Activated T-cell treated with anti-CD3 and anti-CD28 coated beads, Interleukin-2, amount 50 U/mL, for 24 hours (primary cell): ENCODE measurements around the gene CNTNAP2.
"Not testable (repeated sequence)": the region's sequence is repeated elsewhere in the genome, so short reads cannot be mapped to it uniquely, and the experiment has no call there.

ENCODE experiments used
- DNase-seq: peaks from one replicate; pipeline ENCODE4 v3.0.0-alpha.2; 2020
- H3K27ac Mint-ChIP-seq: 2 replicates; pipeline ENCODE4 v1.8.0; 2020; ENCODE audit warnings: mild to moderate bottlenecking, mixed read lengths
- H3K27me3 Mint-ChIP-seq: 2 replicates; pipeline ENCODE4 v1.8.0; 2020; ENCODE audit warnings: mixed read lengths
- H3K36me3 Mint-ChIP-seq: 2 replicates; pipeline ENCODE4 v1.8.0; 2020; ENCODE audit warnings: low read depth, mixed read lengths
- H3K4me1 Mint-ChIP-seq: 2 replicates; pipeline ENCODE4 v1.8.0; 2020; ENCODE audit warnings: low read depth, mixed read lengths
- H3K4me3 Mint-ChIP-seq: 2 replicates; pipeline ENCODE4 v1.8.0; 2020; ENCODE audit warnings: mild to moderate bottlenecking, moderate library complexity, mixed read lengths
- H3K9me3 Mint-ChIP-seq: 2 replicates; pipeline ENCODE4 v1.8.0; 2020; ENCODE audit warnings: mixed read lengths

The CNTNAP2 gene

DNA sequence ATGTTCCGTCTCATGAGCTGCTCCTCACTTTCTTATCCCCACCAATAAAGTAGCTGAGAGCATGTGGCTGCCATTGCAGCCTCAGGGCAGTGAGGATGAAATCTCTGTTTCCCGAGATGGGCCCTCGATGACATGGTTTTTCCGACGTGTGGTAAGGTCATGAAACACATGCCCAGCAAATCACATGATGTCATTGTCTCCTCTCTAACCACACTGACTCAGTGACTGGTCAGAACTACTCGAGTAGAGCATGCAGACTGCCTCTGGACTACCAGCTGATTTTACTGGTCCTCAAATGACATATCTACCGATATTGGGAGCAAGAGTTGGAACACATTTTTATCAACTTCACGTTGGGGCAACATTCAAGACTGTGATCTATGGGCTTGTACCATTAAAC is 786.1 kb downstream of the CNTNAP2 start:
- no peak for DNase-seq
- no peak overlapping the region for H3K27ac Mint-ChIP-seq
- no peaks in the 10 kb centered on the region for H3K27me3 Mint-ChIP-seq
- H3K9me3 Mint-ChIP-seq: peaks cover 4% of the 10 kb centered on the region
- no peaks in the 10 kb centered on the region for H3K4me1 Mint-ChIP-seq
- no peak overlapping the region for H3K4me3 Mint-ChIP-seq
- no peaks in the 10 kb centered on the region for H3K36me3 Mint-ChIP-seq

DNA sequence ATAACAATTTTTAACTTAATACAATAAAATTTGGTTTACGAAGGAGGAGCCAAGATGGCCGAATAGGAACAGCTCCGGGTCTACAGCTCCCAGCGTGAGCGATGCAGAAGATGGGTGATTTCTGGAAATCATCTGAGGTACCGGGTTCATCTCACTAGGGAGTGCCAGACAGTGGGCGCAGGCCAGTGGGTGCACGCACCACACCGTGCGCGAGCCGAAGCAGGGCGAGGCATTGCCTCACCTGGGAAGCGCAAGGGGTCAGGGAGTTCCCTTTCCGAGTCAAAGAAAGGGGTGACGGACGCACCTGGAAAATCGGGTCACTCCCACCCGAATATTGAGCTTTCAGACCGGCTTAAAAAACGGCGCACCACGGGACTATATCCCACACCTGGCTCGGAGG is 789.1 kb downstream of the CNTNAP2 start:
- H3K4me3 Mint-ChIP-seq, DNase-seq, H3K27ac Mint-ChIP-seq, H3K27me3 Mint-ChIP-seq, H3K9me3 Mint-ChIP-seq, H3K4me1 Mint-ChIP-seq, H3K36me3 Mint-ChIP-seq: not testable (repeated sequence)

DNA sequence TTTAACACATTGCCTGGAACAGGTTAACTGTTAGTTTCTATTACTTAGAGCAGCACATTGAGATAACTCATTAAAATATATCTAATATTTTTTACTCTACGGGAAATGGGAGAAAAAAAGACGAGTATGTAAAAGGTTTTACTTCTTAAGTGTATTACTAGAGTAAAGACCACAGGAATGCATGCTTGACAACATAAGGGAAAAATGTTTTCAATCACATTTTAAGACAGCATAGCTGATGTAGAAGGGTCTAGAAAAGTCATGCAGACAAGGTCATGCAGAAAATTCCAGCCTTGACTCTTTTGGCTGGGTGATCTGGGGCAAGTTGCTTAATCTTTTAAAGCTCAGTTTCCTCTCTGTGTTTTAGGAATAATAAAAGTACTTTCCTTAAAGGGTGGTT is 806.2 kb downstream of the CNTNAP2 start:
- Mint-ChIP-seq H3K9me3 (peaks cover 10% of the 10 kb centered on the region), H3K36me3 (no peaks in the 10 kb centered on the region), H3K4me1 (no peaks in the 10 kb centered on the region), H3K27ac (no peak overlapping the region), H3K4me3 (no peak overlapping the region), H3K27me3 (no peaks in the 10 kb centered on the region)
- DNase-seq: no peak

DNA sequence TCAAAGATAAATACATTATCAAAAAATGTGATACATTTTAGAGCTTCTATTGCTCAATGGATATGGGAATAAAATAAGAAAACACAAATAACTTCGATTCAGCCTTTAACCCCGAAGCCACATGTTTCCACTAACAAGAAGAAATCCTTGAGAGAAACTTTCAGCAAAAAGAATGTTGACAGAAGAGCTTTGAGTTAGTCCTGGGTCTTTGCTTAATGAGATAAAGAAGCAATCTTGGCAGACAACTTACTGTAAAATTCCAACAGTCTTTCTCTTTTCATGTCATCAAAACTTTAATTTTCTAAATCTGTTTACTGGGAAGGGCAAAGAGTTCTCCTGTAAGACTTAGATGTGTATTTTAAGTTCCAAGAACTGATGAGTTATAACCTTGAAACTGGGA is 810.2 kb downstream of the CNTNAP2 start:
- no peak for DNase-seq
- Mint-ChIP-seq H3K9me3 (peaks cover 4% of the 10 kb centered on the region), H3K4me3 (no peak overlapping the region), H3K27me3 (no peaks in the 10 kb centered on the region), H3K27ac (no peak overlapping the region), H3K4me1 (no peaks in the 10 kb centered on the region), H3K36me3 (no peaks in the 10 kb centered on the region)

DNA sequence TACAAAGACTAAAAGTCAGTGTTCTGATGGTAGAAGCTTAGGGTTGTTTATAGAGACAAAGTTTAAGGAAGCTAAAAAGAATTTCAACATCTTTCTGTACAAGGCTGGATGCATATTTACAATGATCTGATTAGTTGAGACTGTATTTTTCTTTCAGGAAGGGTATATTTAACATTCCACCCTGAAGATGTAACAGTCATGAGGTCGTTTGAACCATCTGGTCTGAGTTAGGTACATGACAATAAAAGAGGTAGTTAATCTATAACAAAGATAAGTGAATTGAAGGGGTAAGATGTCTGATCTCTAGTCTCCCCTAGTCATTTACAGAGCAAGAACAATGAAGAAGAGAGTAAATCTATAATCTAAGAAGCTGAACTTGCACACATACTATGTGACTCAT is 821.2 kb downstream of the CNTNAP2 start:
- H3K4me1 Mint-ChIP-seq: no peaks in the 10 kb centered on the region
- DNase-seq: no peak
- no peak overlapping the region for H3K27ac Mint-ChIP-seq
- peaks cover 22% of the 10 kb centered on the region for H3K9me3 Mint-ChIP-seq
- H3K27me3 Mint-ChIP-seq: no peaks in the 10 kb centered on the region
- H3K36me3 Mint-ChIP-seq: no peaks in the 10 kb centered on the region
- no peak overlapping the region for H3K4me3 Mint-ChIP-seq

DNA sequence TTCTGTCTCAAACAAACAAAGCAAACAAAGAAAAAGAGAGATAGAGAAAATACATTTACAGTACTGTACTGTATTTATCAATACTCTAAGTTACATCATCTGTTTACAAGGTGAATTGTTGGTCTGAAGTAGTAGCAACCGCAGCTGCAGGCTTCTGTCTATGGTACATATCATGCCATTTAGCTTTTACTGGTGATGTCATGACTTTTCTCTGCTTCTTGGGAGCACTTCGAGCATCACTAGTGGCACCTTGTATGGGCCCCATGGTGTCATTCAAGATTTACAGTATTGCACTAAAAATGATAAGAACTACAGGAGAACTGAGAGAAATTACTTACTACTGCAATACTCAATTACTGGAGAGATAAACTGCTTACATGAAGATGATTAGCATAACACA is 826.9 kb downstream of the CNTNAP2 start:
- Mint-ChIP-seq H3K27me3 (no peaks in the 10 kb centered on the region), H3K4me3 (no peak overlapping the region)

DNA sequence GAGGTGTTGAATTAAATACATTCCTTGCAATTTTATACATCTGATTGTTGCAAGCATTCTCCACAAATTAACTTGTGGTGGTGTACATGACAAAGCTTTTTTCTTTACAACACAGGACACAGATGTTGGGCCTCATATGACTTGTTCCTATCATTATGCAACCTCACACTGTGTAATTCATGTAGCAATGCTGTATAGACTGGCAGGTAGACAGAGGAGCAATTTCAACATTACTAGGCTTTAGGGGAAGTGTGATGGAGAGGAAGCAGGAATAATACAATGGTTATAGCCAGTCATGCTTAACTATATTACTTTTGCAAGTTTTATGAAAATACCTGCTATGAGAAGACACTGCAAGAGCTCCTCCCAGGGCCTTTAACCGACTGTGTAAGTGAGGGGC is 832.1 kb downstream of the CNTNAP2 start:
- H3K9me3 Mint-ChIP-seq: peaks cover 5% of the 10 kb centered on the region
- H3K4me1 Mint-ChIP-seq: no peaks in the 10 kb centered on the region
- H3K27ac Mint-ChIP-seq: no peak overlapping the region
- no peak for DNase-seq
- H3K27me3 Mint-ChIP-seq: no peaks in the 10 kb centered on the region
- no peak overlapping the region for H3K4me3 Mint-ChIP-seq
- H3K36me3 Mint-ChIP-seq: no peaks in the 10 kb centered on the region

More for the DNA sequence above, 826.9 kb downstream of the CNTNAP2 start:
- no peak for DNase-seq
- Mint-ChIP-seq H3K27ac (no peak overlapping the region), H3K4me1 (no peaks in the 10 kb centered on the region), H3K36me3 (no peaks in the 10 kb centered on the region), H3K9me3 (peaks cover 9% of the 10 kb centered on the region)

- Mint-ChIP-seq H3K27ac (no peak overlapping the region), H3K36me3 (no peaks in the 10 kb centered on the region), H3K4me1 (no peaks in the 10 kb centered on the region), H3K9me3 (peaks cover 8% of the 10 kb centered on the region), H3K27me3 (no peaks in the 10 kb centered on the region), H3K4me3 (no peak overlapping the region)
- DNase-seq: no peak
These were observed 839.7 kb downstream of the CNTNAP2 start for GRCh38 chr7:146956321-146956720.

GRCh38 chr7:146956853-146957252 is 840.3 kb downstream of the CNTNAP2 start:
- Mint-ChIP-seq H3K27ac (no peak overlapping the region), H3K9me3 (peaks cover 10% of the 10 kb centered on the region), H3K27me3 (no peaks in the 10 kb centered on the region), H3K36me3 (no peaks in the 10 kb centered on the region), H3K4me1 (no peaks in the 10 kb centered on the region), H3K4me3 (no peak overlapping the region)
- no peak for DNase-seq

- Mint-ChIP-seq H3K27ac (no peak overlapping the region), H3K27me3 (no peaks in the 10 kb centered on the region), H3K9me3 (peaks cover 20% of the 10 kb centered on the region), H3K36me3 (no peaks in the 10 kb centered on the region), H3K4me3 (no peak overlapping the region), H3K4me1 (no peaks in the 10 kb centered on the region)
- no peak for DNase-seq
These were observed 844.3 kb downstream of the CNTNAP2 start for GRCh38 chr7:146960773-146961391.

DNA sequence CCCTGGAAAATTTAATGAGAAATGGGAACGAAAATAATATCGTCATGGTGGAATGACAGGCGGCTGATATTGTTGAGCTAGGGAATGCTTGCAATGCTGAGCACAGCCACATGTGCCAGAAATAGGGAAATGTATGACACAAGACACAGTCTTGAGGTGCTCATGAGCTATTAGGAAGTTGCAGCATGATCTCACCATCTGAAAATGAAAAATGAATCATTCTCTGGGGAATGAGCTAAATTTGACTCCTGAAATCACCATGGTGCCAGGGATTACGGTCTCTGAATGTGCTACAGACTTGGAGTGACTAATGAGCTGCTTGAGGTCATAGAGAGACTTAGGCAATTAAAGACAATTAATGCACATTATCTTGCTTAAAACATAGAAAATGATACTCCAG is 845.0 kb downstream of the CNTNAP2 start:
- DNase-seq: no peak
- peaks cover 20% of the 10 kb centered on the region for H3K9me3 Mint-ChIP-seq
- no peaks in the 10 kb centered on the region for H3K4me1 Mint-ChIP-seq
- H3K4me3 Mint-ChIP-seq: no peak overlapping the region
- H3K27me3 Mint-ChIP-seq: no peaks in the 10 kb centered on the region
- no peaks in the 10 kb centered on the region for H3K36me3 Mint-ChIP-seq
- H3K27ac Mint-ChIP-seq: no peak overlapping the region

DNA sequence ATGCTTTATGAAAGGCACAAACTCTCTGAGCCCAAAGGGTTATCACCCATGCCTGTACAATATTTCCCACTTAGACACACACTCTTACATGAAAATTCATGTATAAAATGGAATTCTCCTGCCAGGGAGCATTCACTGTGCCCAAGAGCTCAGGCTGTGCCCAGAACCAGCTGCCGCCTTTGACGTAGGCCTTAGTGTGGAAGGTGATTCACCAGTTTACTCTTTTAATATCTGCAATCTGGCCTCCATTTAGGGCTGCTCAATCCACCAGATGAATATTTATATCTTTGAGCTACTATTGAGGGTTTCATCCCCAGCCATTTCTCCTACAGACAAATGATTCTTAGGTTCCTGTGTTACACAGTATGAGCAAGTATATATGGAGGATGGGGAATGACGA is 849.7 kb downstream of the CNTNAP2 start:
- Mint-ChIP-seq H3K9me3 (peaks cover 17% of the 10 kb centered on the region), H3K36me3 (no peaks in the 10 kb centered on the region), H3K27me3 (no peaks in the 10 kb centered on the region), H3K4me1 (no peaks in the 10 kb centered on the region), H3K4me3 (no peak overlapping the region), H3K27ac (no peak overlapping the region)
- no peak for DNase-seq

- Mint-ChIP-seq H3K27ac (no peak overlapping the region), H3K4me3 (no peak overlapping the region), H3K9me3 (peaks cover 27% of the 10 kb centered on the region), H3K36me3 (no peaks in the 10 kb centered on the region), H3K4me1 (no peaks in the 10 kb centered on the region), H3K27me3 (no peaks in the 10 kb centered on the region)
- no peak for DNase-seq
These were observed 865.9 kb downstream of the CNTNAP2 start for GRCh38 chr7:146982482-146982881.

DNA sequence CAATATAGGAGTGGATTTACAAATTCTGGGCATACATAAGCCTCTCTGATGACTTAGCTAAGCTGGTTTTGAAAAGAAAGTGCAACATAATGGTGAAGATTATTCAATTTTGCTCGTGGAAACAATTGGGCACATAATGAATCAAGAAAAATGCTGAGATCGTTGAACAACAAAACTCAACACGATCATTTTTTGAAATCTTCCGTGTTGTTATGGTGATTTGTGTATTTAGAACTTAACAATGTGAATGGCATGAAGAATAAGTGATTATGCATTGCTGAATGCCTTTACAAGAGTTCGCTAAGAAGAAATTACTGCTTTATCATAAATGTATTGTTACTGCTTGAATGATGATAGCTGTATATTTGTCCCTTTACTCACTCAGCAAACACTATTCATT is 875.0 kb downstream of the CNTNAP2 start:
- H3K4me1 Mint-ChIP-seq: no peaks in the 10 kb centered on the region
- no peaks in the 10 kb centered on the region for H3K27me3 Mint-ChIP-seq
- no peaks in the 10 kb centered on the region for H3K36me3 Mint-ChIP-seq
- no peak overlapping the region for H3K4me3 Mint-ChIP-seq
- H3K9me3 Mint-ChIP-seq: peaks cover 29% of the 10 kb centered on the region
- no peak overlapping the region for H3K27ac Mint-ChIP-seq
- DNase-seq: no peak

DNA sequence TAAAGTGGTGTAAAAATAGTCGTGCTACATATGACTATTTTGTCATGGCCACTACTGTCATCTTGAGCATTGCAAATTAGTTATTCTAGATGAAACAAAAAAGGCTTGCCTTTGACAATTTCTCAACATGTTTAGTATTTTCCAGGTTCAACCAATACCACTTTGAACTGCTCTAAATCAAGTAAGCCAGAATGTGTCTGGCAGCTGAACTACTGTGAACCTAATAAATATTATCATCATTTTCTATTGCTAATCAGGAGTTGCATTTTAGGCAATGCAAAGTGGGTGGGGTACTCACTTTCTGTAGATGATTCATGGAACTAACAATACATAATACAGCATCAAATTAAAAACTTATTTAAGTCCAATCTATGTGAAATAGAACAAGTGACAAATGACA is 877.2 kb downstream of the CNTNAP2 start:
- no peak overlapping the region for H3K4me3 Mint-ChIP-seq
- DNase-seq: no peak
- H3K4me1 Mint-ChIP-seq: no peaks in the 10 kb centered on the region

GRCh38 chr7:147008530-147008929 is 891.9 kb downstream of the CNTNAP2 start:
- DNase-seq: no peak
- H3K4me3 Mint-ChIP-seq: no peak overlapping the region
- H3K4me1 Mint-ChIP-seq: no peaks in the 10 kb centered on the region
- H3K27ac Mint-ChIP-seq: no peak overlapping the region
- no peaks in the 10 kb centered on the region for H3K36me3 Mint-ChIP-seq
- peaks cover 16% of the 10 kb centered on the region for H3K9me3 Mint-ChIP-seq
- H3K27me3 Mint-ChIP-seq: no peaks in the 10 kb centered on the region

More for the DNA sequence above, 877.2 kb downstream of the CNTNAP2 start:
- Mint-ChIP-seq H3K9me3 (peaks cover 31% of the 10 kb centered on the region), H3K27ac (no peak overlapping the region), H3K27me3 (no peaks in the 10 kb centered on the region), H3K36me3 (no peaks in the 10 kb centered on the region)
